ENCODE data around the gene BTBD3. TPM values are rescaled to one million over a fixed set of nuclear protein-coding genes. Genes with fewer than 3 reads are reported as not detected.

BTBD3 gene
- total RNA-seq, 1 donor from 2014 or later = 12.9 TPM

GRCh38 chr20:11952639-11953038, 34.9 kb downstream of the BTBD3 start:
- Histone ChIP-seq H3K27me3 (no peaks in the 10 kb centered on the region), H3K4me1 (no peaks in the 10 kb centered on the region), H3K4me3 (no peak overlapping the region), H3K9me3 (no peaks in the 10 kb centered on the region), H3K36me3 (no peaks in the 10 kb centered on the region), H3K27ac (no peak overlapping the region)
- TF ChIP-seq CTCF (IDR thresholded peaks at IDR 0.05) = no peak
- DNase-seq (ENCODE audit: low spot score in 2 of 2) = no peak
- intact Hi-C loops (cut with DNase I) = no loop called here

DNA sequence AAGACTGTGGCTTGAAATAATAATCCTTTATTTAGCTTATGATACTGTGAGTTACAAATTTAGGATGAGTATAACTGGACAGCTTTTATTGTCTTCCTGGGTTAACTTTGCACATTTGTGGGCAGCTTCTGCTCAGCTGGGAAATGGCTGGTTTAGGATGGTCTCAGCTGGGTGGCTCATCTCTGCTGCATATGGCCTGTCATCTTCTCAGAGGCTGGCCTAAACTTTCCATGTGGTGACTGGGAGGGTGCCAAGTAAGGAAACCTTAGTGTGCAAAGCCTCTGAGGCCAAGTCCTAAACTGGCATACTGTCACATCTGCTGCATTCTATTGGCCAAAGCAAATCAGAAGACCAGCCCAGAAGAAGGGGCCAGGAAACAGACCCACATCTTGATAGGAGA, 40.2 kb downstream of the BTBD3 start:
- H3K9me3 ChIP-seq = no peaks in the 10 kb centered on the region
- intact Hi-C loops (cut with DNase I) = no loop called here
- TF ChIP-seq CTCF (IDR thresholded peaks at IDR 0.05) = no peak

DNA sequence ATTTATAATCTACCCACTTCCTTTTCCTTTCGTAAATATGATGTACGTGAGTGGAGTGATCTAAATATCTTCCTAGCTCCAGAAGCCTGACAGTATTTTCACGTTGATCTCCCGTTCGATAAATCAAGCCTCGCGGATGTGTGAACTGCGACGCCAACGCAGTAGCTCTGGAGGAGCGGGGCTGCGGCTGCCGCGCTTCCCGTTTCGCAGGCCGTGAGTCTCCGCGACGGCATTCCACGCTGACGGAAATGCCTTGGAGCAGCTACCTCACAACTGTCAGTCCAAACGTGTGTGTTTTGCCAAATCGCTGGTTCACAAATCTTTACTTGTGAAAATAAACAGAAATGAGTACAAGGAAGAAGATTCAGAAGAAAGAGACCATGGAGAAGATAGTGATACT, 41.2 kb downstream of the BTBD3 start:
- no peak for TF ChIP-seq CTCF (IDR thresholded peaks at IDR 0.05)
- no peak overlapping the region for H3K27ac ChIP-seq
- H3K36me3 ChIP-seq = no peaks in the 10 kb centered on the region
- no peaks in the 10 kb centered on the region for H3K4me1 ChIP-seq
- no peak for DNase-seq (ENCODE audit: low spot score in 2 of 2)
- no peak overlapping the region for H3K4me3 ChIP-seq
- intact Hi-C loops (cut with DNase I) = no loop called here
- H3K9me3 ChIP-seq = no peaks in the 10 kb centered on the region
- H3K27me3 ChIP-seq = no peaks in the 10 kb centered on the region

More for the DNA sequence above, 40.2 kb downstream of the BTBD3 start:
- H3K27me3 ChIP-seq = no peaks in the 10 kb centered on the region
- no peaks in the 10 kb centered on the region for H3K36me3 ChIP-seq
- DNase-seq (ENCODE audit: low spot score in 2 of 2) = no peak
- no peaks in the 10 kb centered on the region for H3K4me1 ChIP-seq
- no peak overlapping the region for H3K27ac ChIP-seq
- no peak overlapping the region for H3K4me3 ChIP-seq

DNA sequence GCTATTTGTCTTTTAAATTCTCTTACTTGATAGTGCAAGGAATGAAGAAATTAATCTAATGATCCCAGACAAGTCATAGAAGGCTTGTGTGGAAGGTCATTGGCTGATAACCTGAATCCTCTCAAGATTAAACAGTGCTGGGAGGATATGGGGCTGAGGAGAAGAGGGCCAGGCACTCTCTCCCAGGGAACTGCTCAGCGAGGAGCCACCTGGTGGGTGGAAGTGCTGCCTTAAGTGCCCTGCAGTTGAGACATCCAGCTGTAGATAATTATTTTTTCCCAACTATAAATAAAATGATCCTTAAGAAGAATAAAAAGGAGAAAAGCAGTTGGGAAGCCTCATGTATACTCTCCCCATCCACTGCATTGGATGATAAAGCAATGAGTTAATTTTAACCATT, 47.9 kb downstream of the BTBD3 start:
- H3K4me1 ChIP-seq = no peaks in the 10 kb centered on the region
- no peaks in the 10 kb centered on the region for H3K27me3 ChIP-seq
- no peak overlapping the region for H3K27ac ChIP-seq
- H3K4me3 ChIP-seq = no peak overlapping the region
- no peak for TF ChIP-seq CTCF (IDR thresholded peaks at IDR 0.05)
- no peaks in the 10 kb centered on the region for H3K36me3 ChIP-seq
- intact Hi-C loops (cut with DNase I) = no loop called here
- no peaks in the 10 kb centered on the region for H3K9me3 ChIP-seq
- DNase-seq (ENCODE audit: low spot score in 2 of 2) = no peak

DNA sequence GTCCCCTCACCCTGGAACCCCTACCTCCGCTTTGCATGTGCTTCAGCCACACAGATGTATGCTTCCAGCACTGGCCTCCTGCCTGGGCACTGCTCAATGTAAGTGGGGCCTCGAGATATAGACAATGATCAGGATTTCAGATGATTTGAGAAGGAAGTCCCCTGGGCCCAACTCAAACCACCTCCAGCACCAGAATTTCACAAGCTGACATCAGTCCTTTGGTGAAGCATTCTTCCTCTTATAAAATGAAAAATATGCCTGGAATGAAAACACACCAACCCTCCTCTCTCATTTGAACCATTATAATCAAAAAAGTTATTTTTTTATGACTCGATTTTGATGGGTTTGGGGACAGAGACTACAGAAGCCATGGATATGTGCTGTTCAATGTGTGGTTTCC, 48.5 kb downstream of the BTBD3 start:
- no peaks in the 10 kb centered on the region for H3K9me3 ChIP-seq
- no peak for TF ChIP-seq CTCF (IDR thresholded peaks at IDR 0.05)
- no peaks in the 10 kb centered on the region for H3K27me3 ChIP-seq
- intact Hi-C loops (cut with DNase I) = no loop called here
- DNase-seq (ENCODE audit: low spot score in 2 of 2) = no peak
- no peak overlapping the region for H3K27ac ChIP-seq
- no peaks in the 10 kb centered on the region for H3K4me1 ChIP-seq
- H3K4me3 ChIP-seq = no peak overlapping the region
- no peaks in the 10 kb centered on the region for H3K36me3 ChIP-seq

- no peak overlapping the region for H3K4me3 ChIP-seq
- H3K27me3 ChIP-seq = no peaks in the 10 kb centered on the region
- intact Hi-C loops (cut with DNase I) = no loop called here
- no peaks in the 10 kb centered on the region for H3K4me1 ChIP-seq
- no peaks in the 10 kb centered on the region for H3K36me3 ChIP-seq
- no peak for DNase-seq (ENCODE audit: low spot score in 2 of 2)
- TF ChIP-seq CTCF (IDR thresholded peaks at IDR 0.05) = no peak
- H3K9me3 ChIP-seq = no peaks in the 10 kb centered on the region
- H3K27ac ChIP-seq = no peak overlapping the region
Measured at GRCh38 chr20:11970243-11970836, 52.6 kb downstream of the BTBD3 start.

Data from ascending aorta (tissue), 2 donors.